AG04449 (cell line): Measurements from ENCODE around the gene ITGB3.

Experiments
- CTCF ChIA-PET: fragments of 350-600 bp; formaldehyde crosslinking; extraction: SDS; loops from one replicate; lab custom pipeline; 2021; ENCODE audit warnings: antibody characterized with exemption; lab: Yijun Ruan, JAX
- POLR2A ChIA-PET: fragments of 400-600, 350-600 bp; formaldehyde crosslinking; extraction: SDS; loops from one replicate; lab custom pipeline; 2020; ENCODE audit warnings: antibody characterized with exemption, inconsistent platforms; lab: Yijun Ruan, JAX
- DNase-seq: peaks from one replicate; pipeline ENCODE4 v3.0.0-alpha.2; 2010; ENCODE audit warnings: low read depth, low spot score
- H3K4me3 ChIP-seq: 2 replicates; pipeline ENCODE4 v1.5.1; 2011; ENCODE audit warnings: low read depth, mild to moderate bottlenecking, control low read depth, low read length
- TF ChIP-seq, protein P1 (sequence below): IDR thresholded peaks from one replicate; pipeline ENCODE4 v1.5.1; 2011; ENCODE audit warnings: mild to moderate bottlenecking, moderate library complexity, low read length, control low read depth, inconsistent platforms; ENCODE audit not compliant: insufficient read depth; ENCODE audit errors: missing control alignments

Gene ITGB3

DNA sequence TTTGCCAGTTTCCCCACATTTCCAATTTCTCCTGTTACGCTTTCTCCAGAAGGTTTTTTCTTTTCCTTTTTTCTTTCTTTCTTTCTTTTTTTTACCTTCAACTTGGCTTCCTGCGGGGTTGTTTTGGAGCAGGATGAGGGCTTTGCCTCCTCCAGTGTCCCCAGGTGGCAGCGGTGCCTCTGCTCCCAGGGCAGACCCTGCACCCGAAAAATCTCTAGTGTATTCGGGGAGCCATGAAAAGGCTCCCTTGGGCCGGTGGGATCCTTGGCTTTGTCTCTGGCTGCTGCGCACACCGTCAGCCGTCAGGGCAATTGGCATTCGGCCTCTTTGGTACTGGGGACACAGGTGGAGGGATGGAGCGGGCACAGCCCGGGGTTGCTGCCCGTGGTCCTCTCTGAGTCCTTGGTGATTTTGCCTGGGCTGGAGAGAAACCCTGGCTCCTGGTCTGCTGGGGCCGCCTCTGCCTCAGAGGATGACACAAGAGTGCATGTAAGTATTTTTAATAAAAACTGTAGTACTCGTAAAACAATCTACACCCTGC is 846 bp downstream of the ITGB3 start:
- CTCF ChIA-PET: interaction anchor here (1.0 to 3.0 kb wide), 3 partner anchors 10 to 61 kb away, joined by 6 to 23 read pairs (median 6); no protein-coding TSS in a partner anchor
- TF ChIP-seq, protein P1, sequence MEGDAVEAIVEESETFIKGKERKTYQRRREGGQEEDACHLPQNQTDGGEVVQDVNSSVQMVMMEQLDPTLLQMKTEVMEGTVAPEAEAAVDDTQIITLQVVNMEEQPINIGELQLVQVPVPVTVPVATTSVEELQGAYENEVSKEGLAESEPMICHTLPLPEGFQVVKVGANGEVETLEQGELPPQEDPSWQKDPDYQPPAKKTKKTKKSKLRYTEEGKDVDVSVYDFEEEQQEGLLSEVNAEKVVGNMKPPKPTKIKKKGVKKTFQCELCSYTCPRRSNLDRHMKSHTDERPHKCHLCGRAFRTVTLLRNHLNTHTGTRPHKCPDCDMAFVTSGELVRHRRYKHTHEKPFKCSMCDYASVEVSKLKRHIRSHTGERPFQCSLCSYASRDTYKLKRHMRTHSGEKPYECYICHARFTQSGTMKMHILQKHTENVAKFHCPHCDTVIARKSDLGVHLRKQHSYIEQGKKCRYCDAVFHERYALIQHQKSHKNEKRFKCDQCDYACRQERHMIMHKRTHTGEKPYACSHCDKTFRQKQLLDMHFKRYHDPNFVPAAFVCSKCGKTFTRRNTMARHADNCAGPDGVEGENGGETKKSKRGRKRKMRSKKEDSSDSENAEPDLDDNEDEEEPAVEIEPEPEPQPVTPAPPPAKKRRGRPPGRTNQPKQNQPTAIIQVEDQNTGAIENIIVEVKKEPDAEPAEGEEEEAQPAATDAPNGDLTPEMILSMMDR: no peak
- no peak for DNase-seq
- POLR2A ChIA-PET: interaction anchor here (1.2 kb wide), 1 partner anchor 14 kb away, joined by 4 read pairs; no protein-coding TSS in a partner anchor
- peak overlapping the region; percentile 73 for H3K4me3 ChIP-seq

DNA sequence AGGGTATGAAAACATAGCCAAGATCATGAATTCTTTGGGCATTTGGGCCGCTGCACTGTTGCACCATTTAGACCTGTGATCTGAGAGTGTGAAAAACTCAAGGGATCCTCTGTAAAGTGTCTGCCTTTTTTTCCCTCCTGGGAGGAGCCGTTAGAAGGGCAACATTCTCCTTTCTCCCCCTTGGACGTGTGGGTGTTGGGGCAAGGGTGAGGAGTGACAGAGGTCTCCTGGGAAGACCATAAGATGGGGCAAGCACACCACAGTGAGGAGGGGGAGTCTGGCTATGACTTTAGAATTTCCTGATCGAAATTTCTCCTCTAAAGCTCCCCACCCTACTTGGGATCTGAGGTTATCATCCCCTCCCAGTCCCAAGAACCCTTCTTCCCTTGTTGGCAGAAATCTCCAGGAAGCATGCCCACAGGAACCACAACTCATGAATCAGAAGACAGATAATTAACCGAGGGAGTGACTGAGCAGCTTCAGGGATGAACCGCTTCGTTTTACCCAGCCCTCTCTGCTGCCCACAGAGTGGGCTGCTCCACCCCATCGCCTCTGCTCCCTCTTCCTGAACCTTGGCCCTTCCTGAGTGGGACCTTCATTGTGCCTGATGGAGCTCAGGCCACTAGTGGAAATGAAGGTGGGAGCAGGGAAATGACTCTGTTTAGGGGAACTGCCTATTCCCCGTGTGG is 4.2 kb downstream of the ITGB3 start:
- ChIA-PET CTCF (interaction anchor here (1.2 to 1.7 kb wide), 3 partner anchors 8 to 58 kb away, joined by 3 to 6 read pairs (median 3); no protein-coding TSS in a partner anchor), POLR2A (interaction anchor here (0.7 to 1.2 kb wide), 3 partner anchors 9 to 23 kb away, joined by 3 to 4 read pairs (median 3); no protein-coding TSS in a partner anchor)
- no peak for DNase-seq
- TF ChIP-seq, protein P1: no peak
- peak overlapping the region; percentile 18 for H3K4me3 ChIP-seq

DNA sequence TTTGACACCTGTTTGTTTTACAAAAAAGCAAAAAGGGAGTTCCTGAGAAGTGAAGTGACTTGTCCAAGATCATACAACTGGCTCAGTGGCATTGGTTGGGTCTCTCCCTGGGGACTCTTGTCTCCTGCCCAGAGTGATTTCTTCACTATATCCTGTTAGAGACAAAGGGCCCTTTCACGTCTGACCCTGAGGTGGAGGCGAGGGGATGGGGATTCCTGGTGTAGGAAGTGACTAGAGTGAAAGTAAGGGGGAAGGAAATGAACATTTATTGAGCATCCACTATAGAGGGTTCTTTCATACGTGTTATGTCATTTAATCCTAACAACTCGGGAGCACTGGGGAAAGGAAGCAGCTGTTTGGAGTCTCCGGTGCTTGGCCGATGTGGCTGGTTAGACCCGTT is 9.0 kb downstream of the ITGB3 start:
- DNase-seq: no peak
- CTCF ChIA-PET: no interaction called here
- H3K4me3 ChIP-seq: no peak overlapping the region
- POLR2A ChIA-PET: no interaction called here
- TF ChIP-seq, protein P1: no peak

DNA sequence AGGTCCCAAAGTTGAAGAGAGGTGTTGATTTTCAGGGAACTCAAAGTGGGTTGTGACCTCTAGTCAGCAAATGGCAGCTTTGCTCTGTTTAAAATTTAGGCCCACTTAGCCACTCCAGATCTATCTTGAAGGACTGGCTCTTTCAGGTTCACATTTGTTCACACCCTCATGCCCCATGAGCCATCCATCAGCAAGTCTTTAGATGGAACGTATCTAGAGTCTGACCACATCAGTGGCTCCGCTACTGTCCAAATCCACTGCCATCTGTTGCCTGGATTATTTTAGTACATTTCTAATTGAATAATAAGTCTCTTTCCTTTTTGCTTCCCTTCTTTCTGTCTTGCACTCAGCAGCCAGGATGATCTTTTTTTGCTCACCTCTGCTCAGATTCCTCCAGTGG is 10.5 kb downstream of the ITGB3 start:
- no peak for DNase-seq
- no peak overlapping the region for H3K4me3 ChIP-seq
- TF ChIP-seq, protein P1: no peak
- CTCF ChIA-PET: interaction anchor here (1.9 kb wide), 1 partner anchor 10 kb away, joined by 6 read pairs; the partner anchor contains the start of gene ITGB3
- POLR2A ChIA-PET: no interaction called here

DNA sequence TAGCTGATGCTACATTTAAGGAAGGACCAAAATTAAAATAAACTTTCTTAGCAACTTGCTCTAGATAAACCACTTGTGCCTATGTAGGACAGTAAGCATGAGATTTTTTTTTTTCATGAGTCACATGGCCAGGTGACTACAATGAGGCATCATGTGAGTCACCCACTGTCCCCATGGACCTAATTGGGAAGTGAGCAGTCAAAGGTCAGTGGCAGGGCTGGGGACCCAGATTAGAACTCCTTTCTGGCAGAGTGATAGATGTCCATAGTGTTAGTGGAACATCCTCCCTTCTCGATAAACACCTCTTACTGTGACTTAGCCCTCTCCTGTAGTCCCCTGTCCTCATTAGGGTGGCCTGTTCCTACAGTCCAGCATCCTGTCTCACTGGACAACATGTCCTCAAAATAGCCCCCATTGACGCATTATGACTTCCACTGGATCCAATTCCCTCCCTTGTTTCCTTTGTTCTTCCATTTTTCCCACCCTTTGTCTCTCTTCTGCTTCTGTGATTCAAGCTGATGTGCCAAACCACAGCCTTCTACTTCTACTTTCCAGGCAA is 12.4 kb downstream of the ITGB3 start:
- POLR2A ChIA-PET: interaction anchor here (1.7 kb wide), 1 partner anchor 8 kb away, joined by 3 read pairs; no protein-coding TSS in a partner anchor
- DNase-seq: no peak
- H3K4me3 ChIP-seq: no peak overlapping the region
- TF ChIP-seq, protein P1: no peak
- CTCF ChIA-PET: interaction anchor here (1.6 kb wide), 1 partner anchor 8 kb away, joined by 5 read pairs; no protein-coding TSS in a partner anchor

DNA sequence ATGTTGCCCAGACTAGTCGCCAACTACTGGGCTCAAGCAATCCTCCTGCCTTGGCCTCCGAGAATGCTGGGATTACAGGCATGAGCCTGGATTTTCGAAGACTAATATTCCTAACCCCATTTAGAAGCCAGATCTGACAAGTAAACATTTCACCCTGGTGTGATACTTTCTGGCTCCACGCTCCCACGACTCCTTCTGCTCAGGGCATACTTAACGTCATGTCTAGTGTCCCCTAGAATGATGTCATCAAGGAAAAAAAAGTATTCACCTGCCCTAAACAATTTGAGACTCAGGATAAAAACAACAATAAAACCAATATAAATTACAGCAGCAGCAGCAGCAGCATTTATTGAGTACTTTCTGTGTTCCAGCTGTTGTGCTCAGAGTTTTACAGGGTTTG is 13.2 kb downstream of the ITGB3 start:
- ChIA-PET CTCF (no interaction called here), POLR2A (interaction anchor here (1.7 kb wide), 1 partner anchor 9 kb away, joined by 3 read pairs; no protein-coding TSS in a partner anchor)
- no peak overlapping the region for H3K4me3 ChIP-seq
- TF ChIP-seq, protein P1: no peak
- no peak for DNase-seq
